ENCODE data around the gene KYAT1. TPM values are rescaled to one million over a fixed set of nuclear protein-coding genes. Genes with fewer than 3 reads are reported as not detected.

The KYAT1 gene
- total RNA-seq, 1 experiment from 2014 or later = 5.7 TPM

GRCh38 chr9:128819716-128820664 is 61.8 kb downstream of the KYAT1 start:
- no peaks in the 10 kb centered on the region for H3K9me3 Mint-ChIP-seq (ENCODE audit: unreplicated experiment)
- TF ChIP-seq CTCF (IDR thresholded peaks at IDR 0.05; ENCODE audit: unreplicated experiment) = no peak
- H3K27me3 Mint-ChIP-seq (ENCODE audit: insufficient read depth, unreplicated experiment) = no peaks in the 10 kb centered on the region
- H3K4me1 Mint-ChIP-seq (ENCODE audit: insufficient read depth, unreplicated experiment) = no peaks in the 10 kb centered on the region
- TSS peak; percentile 32 for BruUV-seq (replicated peaks)
- H3K36me3 Mint-ChIP-seq (ENCODE audit: insufficient read depth, unreplicated experiment) = peaks cover 29% of the 10 kb centered on the region
- intact Hi-C loops (cut with micrococcal nuclease) = loop anchor here (10.0 kb wide), 1 partner anchor 185 kb away; no protein-coding TSS in a partner anchor
- no peak overlapping the region for H3K27ac Mint-ChIP-seq (ENCODE audit: low read depth, unreplicated experiment)
- POLR2A ChIA-PET = interaction anchor here (0.5 to 4.0 kb wide), 7 partner anchors 8 to 448 kb away, joined by 3 to 39 read pairs (median 6); partner anchors contain the start of genes SPOUT1 and ZDHHC12
- peak overlapping the region; percentile 72 for H3K4me3 Mint-ChIP-seq (ENCODE audit: unreplicated experiment)
- DNase-seq (ENCODE audit: unreplicated experiment) = no peak
- CTCF ChIA-PET = interaction anchor here (0.5 to 2.8 kb wide), 10 partner anchors 10 to 323 kb away, joined by 3 to 18 read pairs (median 4); partner anchors contain the start of gene SPOUT1

DNA sequence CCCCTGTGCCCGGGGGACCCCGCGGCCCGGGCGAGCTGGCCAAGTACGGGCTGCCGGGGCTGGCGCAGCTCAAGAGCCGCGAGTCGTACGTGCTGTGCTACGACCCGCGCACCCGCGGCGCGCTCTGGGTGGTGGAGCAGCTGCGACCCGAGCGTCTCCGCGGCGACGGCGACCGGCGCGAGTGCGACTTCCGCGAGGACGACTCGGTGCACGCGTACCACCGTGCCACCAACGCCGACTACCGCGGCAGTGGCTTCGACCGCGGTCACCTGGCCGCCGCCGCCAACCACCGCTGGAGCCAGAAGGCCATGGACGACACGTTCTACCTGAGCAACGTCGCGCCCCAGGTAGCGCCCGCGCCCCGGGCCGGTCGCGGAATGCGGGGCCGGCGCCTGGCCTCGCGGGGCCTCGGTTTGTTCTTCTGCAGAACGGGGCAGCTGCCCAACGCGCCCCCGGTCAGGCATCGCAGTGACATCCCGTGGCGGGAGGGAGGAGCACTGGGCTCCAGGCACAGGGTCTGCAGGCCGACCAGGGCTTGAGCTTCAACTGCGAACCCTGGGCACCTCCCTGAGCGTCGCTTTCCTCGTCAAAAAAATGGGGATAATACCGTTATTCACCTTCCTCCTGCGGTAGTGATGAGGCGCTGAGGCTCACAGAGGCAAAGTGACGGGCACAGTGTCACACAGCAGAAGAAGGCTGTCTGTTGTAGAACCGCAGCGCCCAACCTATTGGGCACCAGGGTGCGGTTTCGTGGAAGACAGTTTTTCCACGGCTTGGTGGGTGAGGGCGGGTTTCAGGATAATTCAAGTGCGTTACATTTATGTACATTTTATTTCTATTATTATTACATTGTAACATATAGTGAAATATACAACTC is 62.7 kb downstream of the KYAT1 start:
- peak; percentile 13 for DNase-seq (ENCODE audit: unreplicated experiment)
- Mint-ChIP-seq H3K27ac (ENCODE audit: low read depth, unreplicated experiment) (no peak overlapping the region), H3K4me1 (ENCODE audit: insufficient read depth, unreplicated experiment) (no peaks in the 10 kb centered on the region), H3K9me3 (ENCODE audit: unreplicated experiment) (no peaks in the 10 kb centered on the region), H3K27me3 (ENCODE audit: insufficient read depth, unreplicated experiment) (no peaks in the 10 kb centered on the region), H3K4me3 (ENCODE audit: unreplicated experiment) (peak overlapping the region; percentile 72), H3K36me3 (ENCODE audit: insufficient read depth, unreplicated experiment) (peaks cover 25% of the 10 kb centered on the region)
- intact Hi-C loops (cut with micrococcal nuclease) = loop anchor here (1.0 to 10.0 kb wide), 2 partner anchors 86 to 184 kb away; no protein-coding TSS in a partner anchor
- no peak for TF ChIP-seq CTCF (IDR thresholded peaks at IDR 0.05; ENCODE audit: unreplicated experiment)
- CTCF ChIA-PET = interaction anchor here (0.5 to 2.8 kb wide), 14 partner anchors 11 to 1091 kb away, joined by 3 to 18 read pairs (median 4); partner anchors contain the start of gene SPOUT1
- POLR2A ChIA-PET = interaction anchor here (0.5 to 4.0 kb wide), 17 partner anchors 9 to 543 kb away, joined by 3 to 39 read pairs (median 4); partner anchors contain the start of genes GOLGA2, SPOUT1, SPTAN1 and SWI5
- no TSS peak for BruUV-seq (replicated peaks)

GRCh38 chr9:128818099-128818838 is 63.5 kb downstream of the KYAT1 start, which contains the start of gene ENDOG:
Gene ENDOG, plus strand, starts transcription at chr9:128818500. Its CDS starts 185 bp downstream, at chr9:128818685.
- peak; percentile 94 for TF ChIP-seq CTCF (IDR thresholded peaks at IDR 0.05; ENCODE audit: unreplicated experiment)
- intact Hi-C loops (cut with micrococcal nuclease) = loop anchor here (1.0 to 10.0 kb wide), 2 partner anchors 85 to 183 kb away; no protein-coding TSS in a partner anchor
- H3K27me3 Mint-ChIP-seq (ENCODE audit: insufficient read depth, unreplicated experiment) = no peaks in the 10 kb centered on the region
- peak; percentile 97 for DNase-seq (ENCODE audit: unreplicated experiment)
- H3K27ac Mint-ChIP-seq (ENCODE audit: low read depth, unreplicated experiment) = no peak within 1 kb of the TSS
- no TSS peak for BruUV-seq (replicated peaks)
- POLR2A ChIA-PET = interaction anchor here (0.6 to 4.0 kb wide), 32 partner anchors 9 to 1061 kb away, joined by 3 to 39 read pairs (median 4); partner anchors contain the start of genes GOLGA2, SPOUT1, SPTAN1 and SWI5
- no peaks in the 10 kb centered on the region for H3K9me3 Mint-ChIP-seq (ENCODE audit: unreplicated experiment)
- CTCF ChIA-PET = interaction anchor here (0.5 to 2.8 kb wide), 24 partner anchors 9 to 1789 kb away, joined by 3 to 18 read pairs (median 4); partner anchors contain the start of gene SPOUT1
- H3K4me3 Mint-ChIP-seq (ENCODE audit: unreplicated experiment) = peak within 1 kb of the TSS; percentile 72
- no peaks in the 10 kb centered on the region for H3K4me1 Mint-ChIP-seq (ENCODE audit: insufficient read depth, unreplicated experiment)
- peaks cover 24% of the 10 kb centered on the region for H3K36me3 Mint-ChIP-seq (ENCODE audit: insufficient read depth, unreplicated experiment)

Measured in MCF 10A (cell line).